H1 (cell line): ENCODE results near the gene IPO13. TPM values are rescaled to one million over a fixed set of nuclear protein-coding genes. Genes with fewer than 3 reads are reported as not detected.

ENCODE experiments used
- CTCF ChIA-PET: fragments of 300-600 bp; sonication (Branson Sonifier 250); formaldehyde crosslinking; loops from one replicate; lab custom pipeline; 2021; ENCODE audit not compliant: partially characterized antibody; lab: Charles Lee
- POLR2A ChIA-PET: fragments of 300-600 bp; sonication (Branson Sonifier 250); formaldehyde crosslinking; loops from one replicate; lab custom pipeline; 2021; ENCODE audit warnings: inconsistent platforms; ENCODE audit not compliant: partially characterized antibody; lab: Charles Lee
- DNase-seq, 2 experiments: peaks; one replicate each; pipeline versions ENCODE4 v3.0.0 to v3.0.0-alpha.2; 2010 to 2022; ENCODE audit warnings: low spot score in 2 of 2, low read depth in 1 of 2, mixed read lengths in 1 of 2
- FAIRE-seq: peaks from 2 replicates; lab custom pipeline; 2011; peaks lifted over from hg19 to GRCh38; lab: Jason Lieb, UNC
- H2AFZ ChIP-seq: 2 replicates; pipeline ENCODE4 v1.8.1; 2012; ENCODE audit warnings: low read length, inconsistent platforms
- H2AK5ac ChIP-seq: 2 replicates; pipeline ENCODE4 v1.6.1; 2013; ENCODE audit warnings: low read depth, low read length
- H2BK120ac ChIP-seq: replicated peaks from 2 replicates; pipeline ENCODE3; 2013; ENCODE audit warnings: low read depth, low read length, inconsistent platforms
- H2BK12ac ChIP-seq: 2 replicates; pipeline ENCODE4 v1.6.1; 2013; ENCODE audit warnings: low read depth, low read length
- H2BK15ac ChIP-seq: 2 replicates; pipeline ENCODE4 v1.6.1; 2013; ENCODE audit warnings: low read length
- H2BK20ac ChIP-seq: 2 replicates; pipeline ENCODE4 v1.6.1; 2013; ENCODE audit warnings: low read length
- H2BK5ac ChIP-seq: 2 replicates; pipeline ENCODE4 v1.6.1; 2013; ENCODE audit warnings: low read depth, low read length
- H3K14ac ChIP-seq: 2 replicates; pipeline ENCODE4 v1.6.1; 2013; ENCODE audit warnings: inconsistent platforms; ENCODE audit not compliant: insufficient read length
- H3K18ac ChIP-seq: 2 replicates; pipeline ENCODE4 v1.6.1; 2013; ENCODE audit warnings: low read length; ENCODE audit errors: extremely low read depth
- H3K23ac ChIP-seq: 2 replicates; pipeline ENCODE4 v1.6.1; 2013; ENCODE audit warnings: inconsistent platforms; ENCODE audit not compliant: insufficient read length
- H3K23me2 ChIP-seq: 2 replicates; pipeline ENCODE4 v1.6.1; 2013; ENCODE audit warnings: low read depth, low read length
- H3K27ac ChIP-seq: 2 replicates; pipeline ENCODE4 v1.6.1; 2011; ENCODE audit warnings: low read depth, low read length, inconsistent platforms
- H3K27me3 ChIP-seq, 4 experiments: replicated peaks in 1 of 4; 1 replicate in 1 of 4; 2 replicates in 3 of 4; pipeline versions ENCODE4 v1.6.1 to v1.8.1; 2011 to 2013; ENCODE audit warnings: low read length in 3 of 4, mild to moderate bottlenecking in 3 of 4, inconsistent platforms in 2 of 4, mixed read lengths in 2 of 4, moderate library complexity in 1 of 4; ENCODE audit not compliant: control insufficient read depth in 3 of 4, insufficient read depth in 3 of 4; ENCODE audit errors: extremely low read depth in 1 of 4
- H3K36me3 ChIP-seq, 4 experiments: 2 replicates each; pipeline versions ENCODE4 v1.6.1 to v1.8.1; 2011 to 2013; ENCODE audit warnings: mild to moderate bottlenecking in 4 of 4, low read length in 3 of 4, moderate library complexity in 2 of 4, control low read depth in 1 of 4, inconsistent platforms in 1 of 4; ENCODE audit not compliant: insufficient read depth in 4 of 4, control insufficient read depth in 2 of 4
- H3K4ac ChIP-seq: replicated peaks from 2 replicates; pipeline ENCODE3; 2013; ENCODE audit warnings: low read length, low read depth, mixed read lengths, inconsistent platforms; ENCODE audit not compliant: insufficient read length
- H3K4me1 ChIP-seq, 4 experiments: replicated peaks in 1 of 4; 1 replicate in 1 of 4; 2 replicates in 3 of 4; pipeline versions ENCODE4 v1.6.1 to v1.8.1; 2011 to 2013; ENCODE audit warnings: low read length in 3 of 4, inconsistent platforms in 2 of 4, mixed read lengths in 1 of 4; ENCODE audit not compliant: insufficient read depth in 4 of 4, control insufficient read depth in 3 of 4
- H3K4me2 ChIP-seq, 2 experiments: 2 replicates each; pipeline versions ENCODE4 v1.6.1 to v1.8.1; 2011 to 2013; ENCODE audit warnings: low read depth in 2 of 2, low read length in 2 of 2, control low read depth in 1 of 2, inconsistent platforms in 1 of 2, mild to moderate bottlenecking in 1 of 2; ENCODE audit not compliant: insufficient read depth in 1 of 2
- H3K4me3 ChIP-seq, 4 experiments: fragments of 200-600, 300-600 bp in 1 of 4; sonication (generic), shearing (Covaris generic), sonication (Bioruptor Twin) in 1 of 4; 2 replicates each; pipeline versions ENCODE4 v1.5.1 to v1.8.1; 2011 to 2016; ENCODE audit warnings: low read length in 4 of 4, low read depth in 3 of 4, control low read depth in 2 of 4, inconsistent platforms in 2 of 4, mild to moderate bottlenecking in 2 of 4, mixed read lengths in 1 of 4, moderate library complexity in 1 of 4; ENCODE audit not compliant: insufficient read depth in 2 of 4; ENCODE audit errors: extremely low read depth in 1 of 4
- H3K56ac ChIP-seq: replicated peaks from 2 replicates; pipeline ENCODE3; 2013; ENCODE audit warnings: low read depth, mild to moderate bottlenecking, mixed read lengths, low read length, inconsistent platforms; ENCODE audit not compliant: insufficient read length
- H3K79me1 ChIP-seq: 2 replicates; pipeline ENCODE4 v1.6.1; 2013; ENCODE audit warnings: low read depth, low read length, control low read depth
- H3K79me2 ChIP-seq, 2 experiments: 2 replicates each; pipeline versions ENCODE4 v1.6.1 to v1.8.1; 2012 to 2013; ENCODE audit warnings: low read length in 2 of 2, mild to moderate bottlenecking in 2 of 2, inconsistent platforms in 1 of 2; ENCODE audit not compliant: insufficient read depth in 2 of 2, control insufficient read depth in 1 of 2
- H3K9ac ChIP-seq, 4 experiments: replicated peaks in 1 of 4; 1 replicate in 1 of 4; 2 replicates in 3 of 4; pipeline versions ENCODE4 v1.6.1 to v1.8.1; 2011 to 2013; ENCODE audit warnings: low read depth in 3 of 4, low read length in 3 of 4, control low read depth in 2 of 4, mild to moderate bottlenecking in 2 of 4, moderate library complexity in 2 of 4, inconsistent platforms in 1 of 4; ENCODE audit errors: extremely low read depth in 1 of 4
- H3K9me3 ChIP-seq, 2 experiments: 2 replicates each; pipeline versions ENCODE4 v1.6.1 to v1.8.1; 2012 to 2013; ENCODE audit warnings: mild to moderate bottlenecking in 2 of 2, moderate library complexity in 2 of 2, control low read depth in 1 of 2, inconsistent platforms in 1 of 2, low read depth in 1 of 2, low read length in 1 of 2, mixed read lengths in 1 of 2; ENCODE audit not compliant: insufficient read depth in 2 of 2
- H4K20me1 ChIP-seq, 2 experiments: replicated peaks in 1 of 2; 2 replicates each; pipeline versions ENCODE3 to v1.8.1; 2011 to 2013; ENCODE audit warnings: inconsistent platforms in 2 of 2, low read length in 2 of 2, mild to moderate bottlenecking in 1 of 2; ENCODE audit not compliant: insufficient read depth in 2 of 2, control insufficient read depth in 1 of 2
- H4K5ac ChIP-seq: 2 replicates; pipeline ENCODE4 v1.6.1; 2013; ENCODE audit warnings: low read length, low read depth, mixed read lengths, inconsistent platforms; ENCODE audit not compliant: insufficient read length
- H4K8ac ChIP-seq: 2 replicates; pipeline ENCODE4 v1.8.0; 2013; ENCODE audit warnings: mild to moderate bottlenecking, moderate library complexity, low read length, inconsistent platforms; ENCODE audit not compliant: insufficient read depth; ENCODE audit errors: extremely low read depth
- H4K91ac ChIP-seq: replicated peaks from 2 replicates; pipeline ENCODE3; 2013; ENCODE audit warnings: low read length, mixed read lengths, inconsistent platforms; ENCODE audit not compliant: insufficient read length
- ASH2L ChIP-seq: fragments of 200-600, 300-600 bp; sonication (generic); IDR thresholded peaks from one replicate; pipeline ENCODE4 v1.7.1; 2017; ENCODE audit warnings: low read length
- CREB1 ChIP-seq: IDR thresholded peaks from 2 replicates; pipeline ENCODE4 v1.6.1; 2012; ENCODE audit warnings: inconsistent platforms
- CTBP2 ChIP-seq: IDR thresholded peaks from 2 replicates; pipeline ENCODE4 v1.7.0; 2011; ENCODE audit warnings: borderline replicate concordance, mild to moderate bottlenecking, moderate library complexity, mixed read lengths, low read length; ENCODE audit not compliant: insufficient read depth, insufficient read length
- FOSL1 ChIP-seq: IDR thresholded peaks from 2 replicates; pipeline ENCODE4 v1.6.1; 2011; ENCODE audit warnings: mild to moderate bottlenecking, low read depth, low read length, moderate library complexity; ENCODE audit not compliant: insufficient read depth
- KDM4A ChIP-seq: IDR thresholded peaks from one replicate; pipeline ENCODE4 v1.7.1; 2012; ENCODE audit warnings: low read depth, mild to moderate bottlenecking, moderate library complexity, low read length, inconsistent platforms; ENCODE audit not compliant: severe bottlenecking
- NRF1 ChIP-seq: IDR thresholded peaks from 2 replicates; pipeline ENCODE4 v1.6.1; 2011; ENCODE audit warnings: mild to moderate bottlenecking, low read depth, low read length, improper control_type of control experiment
- PHF8 ChIP-seq: fragments of 200-600 bp; sonication (generic); conservative IDR thresholded peaks from 2 replicates; pipeline ENCODE4 v1.7.1; 2012; ENCODE audit warnings: low read depth, mild to moderate bottlenecking, inconsistent platforms, low read length, moderate library complexity
- POLR2A ChIP-seq, 2 experiments: IDR thresholded peaks; 1 replicate in 1 of 2; 2 replicates in 1 of 2; pipeline ENCODE4 v1.6.1; 2011; ENCODE audit warnings: low read depth in 2 of 2, low read length in 2 of 2, mild to moderate bottlenecking in 2 of 2; ENCODE audit errors: control extremely low read depth in 1 of 2
- POLR2AphosphoS5 ChIP-seq: IDR thresholded peaks from 2 replicates; pipeline ENCODE4 v1.6.1; 2011; ENCODE audit warnings: low read depth, low read length
- RBBP5 ChIP-seq: IDR thresholded peaks from 2 replicates; pipeline ENCODE4 v1.7.1; 2012; ENCODE audit warnings: low read depth, mild to moderate bottlenecking, inconsistent platforms, low read length, moderate library complexity, borderline replicate concordance
- ZNF274 ChIP-seq: IDR thresholded peaks from 2 replicates; pipeline ENCODE4 v1.7.0; 2012; ENCODE audit warnings: low read length, borderline replicate concordance; ENCODE audit errors: extremely low read depth
- WGBS, 2 experiments: shearing (Covaris generic) in 1 of 2; methylation state at CpG; one replicate each; pipeline versions ENCODE4 v1.1.6 to v1.1.7; 2013 to 2015; ENCODE audit warnings: low lambda C conversion rate in 2 of 2, mixed read lengths in 2 of 2, inconsistent platforms in 1 of 2, low coverage in 1 of 2, missing lambda C conversion rate in 1 of 2; ENCODE audit not compliant: insufficient replicate concordance in 2 of 2, insufficient coverage in 1 of 2, insufficient read length in 1 of 2; ENCODE audit errors: extremely low coverage in 1 of 2, missing lambda C conversion rate in 1 of 2; 5-methylcytosine and 5-hydroxymethylcytosine counted together
- polyA plus RNA-seq, 7 experiments: library from polyadenylated mRNA; depleted of rRNA in 3 of 7; stranded (reverse) in 5 of 7; unstranded in 2 of 7; fragments of >200 nt in 5 of 7; fragments of 200-250 nt in 2 of 7; gene quantifications; 1 replicate in 5 of 7; 2 replicates in 1 of 7; 4 replicates in 1 of 7; pipeline versions ENCODE4 v1.2.1 to v1.2.3, GENCODE V29; 2011 to 2013; ENCODE audit warnings: missing spikeins in 2 of 7, mixed read lengths in 2 of 7
- total RNA-seq: library from RNA; stranded (reverse); fragmentation: NEBNext Ultra II Directional; extraction: Animal tissue kit (Norgen Biotek cat#: 25700); gene quantifications from 2 replicates; pipeline ENCODE4 v1.2.1, GENCODE V29; 2021
- TF ChIP-seq, protein P1 (sequence below): IDR thresholded peaks from 2 replicates; pipeline ENCODE4 v1.6.1; 2011; ENCODE audit warnings: low read length, improper control_type of control experiment
- TF ChIP-seq, protein P2 (sequence below): IDR thresholded peaks from 2 replicates; pipeline ENCODE4 v1.6.1; 2012; ENCODE audit warnings: inconsistent platforms

The IPO13 gene
- total and polyA plus RNA-seq, 2 of the 8 experiments (the other 6 are each of a cell fraction or from before 2014, with no cell fraction given), result 23.0 to 27.0 TPM

DNA sequence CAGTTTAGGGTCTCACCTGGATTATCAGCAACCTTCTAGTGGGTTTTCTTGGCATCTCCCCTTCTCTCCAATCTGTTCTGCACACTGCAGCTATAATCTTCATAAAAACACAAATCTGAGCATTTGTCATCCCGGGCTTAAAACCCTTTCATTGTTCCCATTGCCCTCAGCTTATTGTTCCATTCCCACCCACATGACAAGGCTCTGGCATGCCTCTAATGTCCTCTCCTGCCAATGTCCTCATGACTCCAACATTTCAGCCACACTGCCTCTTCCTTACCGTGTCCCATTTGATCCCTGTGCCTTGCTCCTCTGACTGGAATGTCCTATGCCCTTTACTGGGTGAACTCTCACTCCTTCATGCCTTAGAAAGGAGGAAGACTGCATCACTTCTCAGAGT is 15.6 kb downstream of the IPO13 start:
- H3K79me2 ChIP-seq, result no peaks in the 10 kb centered on the region
- H3K36me3 ChIP-seq, result peaks cover 2 to 7% (median 6%) of the 10 kb centered on the region in 4 experiments; a peak in 4 of 8 replicates
- H3K14ac ChIP-seq, result no peak overlapping the region
- H2BK15ac ChIP-seq, result no peak overlapping the region
- H3K27ac ChIP-seq, result no peak overlapping the region
- no peak overlapping the region for H4K8ac ChIP-seq
- ChIA-PET POLR2A (interaction anchor here (1.2 to 1.8 kb wide), 2 partner anchors 9 to 12 kb away, joined by 3 to 5 read pairs; no protein-coding TSS in a partner anchor), CTCF (interaction anchor here (0.6 to 2.0 kb wide), 5 partner anchors 8 to 74 kb away, joined by 3 to 6 read pairs (median 4); no protein-coding TSS in a partner anchor)
- peaks cover 0 to 1% of the 10 kb centered on the region in 2 experiments for H4K20me1 ChIP-seq
- no peak overlapping the region for H3K56ac ChIP-seq
- H4K5ac ChIP-seq, result no peak overlapping the region
- H3K9ac ChIP-seq, result no peak overlapping the region
- no peak overlapping the region for H2AFZ ChIP-seq
- no peak overlapping the region for H3K4me3 ChIP-seq
- H4K91ac ChIP-seq, result no peak overlapping the region
- H2BK20ac ChIP-seq, result no peak overlapping the region
- no peak overlapping the region for H3K4ac ChIP-seq
- no peak overlapping the region for H3K4me2 ChIP-seq
- no peaks in the 10 kb centered on the region for H3K9me3 ChIP-seq
- no peaks in the 10 kb centered on the region for H3K79me1 ChIP-seq
- WGBS, 2 experiments, result 85% methylated on average over 2 of the region's 2 CpGs; no CpG with 5 or more reads in 1 of the 2 experiments
- no peak overlapping the region for H2BK12ac ChIP-seq
- no peaks in the 10 kb centered on the region for H3K27me3 ChIP-seq
- DNase-seq (no peak), FAIRE-seq (no peak)
- no peak overlapping the region for H2BK120ac ChIP-seq
- H3K23ac ChIP-seq, result no peak overlapping the region
- H3K23me2 ChIP-seq, result peaks cover 5% of the 10 kb centered on the region; the same call in 1 of the 2 replicates
- H2BK5ac ChIP-seq, result 0 out of 2 replicates have a peak overlapping the region, but pooled peaks have one; percentile 9
- no peak overlapping the region for H2AK5ac ChIP-seq
- H3K18ac ChIP-seq, result no peak overlapping the region
- H3K4me1 ChIP-seq, result no peaks in the 10 kb centered on the region
- TF ChIP-seq CTBP2, result no peak
- TF ChIP-seq, protein P1, sequence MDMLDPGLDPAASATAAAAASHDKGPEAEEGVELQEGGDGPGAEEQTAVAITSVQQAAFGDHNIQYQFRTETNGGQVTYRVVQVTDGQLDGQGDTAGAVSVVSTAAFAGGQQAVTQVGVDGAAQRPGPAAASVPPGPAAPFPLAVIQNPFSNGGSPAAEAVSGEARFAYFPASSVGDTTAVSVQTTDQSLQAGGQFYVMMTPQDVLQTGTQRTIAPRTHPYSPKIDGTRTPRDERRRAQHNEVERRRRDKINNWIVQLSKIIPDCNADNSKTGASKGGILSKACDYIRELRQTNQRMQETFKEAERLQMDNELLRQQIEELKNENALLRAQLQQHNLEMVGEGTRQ, result no peak
- TF ChIP-seq, protein P2, sequence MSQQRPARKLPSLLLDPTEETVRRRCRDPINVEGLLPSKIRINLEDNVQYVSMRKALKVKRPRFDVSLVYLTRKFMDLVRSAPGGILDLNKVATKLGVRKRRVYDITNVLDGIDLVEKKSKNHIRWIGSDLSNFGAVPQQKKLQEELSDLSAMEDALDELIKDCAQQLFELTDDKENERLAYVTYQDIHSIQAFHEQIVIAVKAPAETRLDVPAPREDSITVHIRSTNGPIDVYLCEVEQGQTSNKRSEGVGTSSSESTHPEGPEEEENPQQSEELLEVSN, result no peak
- TF ChIP-seq CREB1, result no peak
- TF ChIP-seq POLR2AphosphoS5, result no peak
- TF ChIP-seq RBBP5, result no peak
- TF ChIP-seq ASH2L, result no peak
- TF ChIP-seq ZNF274, result no peak
- no peak for TF ChIP-seq KDM4A
- TF ChIP-seq NRF1, result no peak
- TF ChIP-seq POLR2A (IDR thresholded peaks at IDR 0.05; ENCODE audit: control extremely low read depth in 1 of 2, low read depth in 2 of 2, low read length in 2 of 2), result no peak
- no peak for TF ChIP-seq PHF8
- no peak for TF ChIP-seq FOSL1
